ENCODE measurements around the gene SFRP4. TPM values are rescaled to one million over a fixed set of nuclear protein-coding genes. Genes with fewer than 3 reads are reported as not detected.
"Not testable (repeated sequence)": the region's sequence is repeated elsewhere in the genome, so short reads cannot be mapped to it uniquely, and the experiment has no call there.

The SFRP4 gene
- total and polyA plus RNA-seq, 7 donors, result 0.36 to 2.0 (median 0.41) TPM

GRCh38 chr7:37957221-37957970 is 40.8 kb upstream of the SFRP4 start:
- WGBS, 3 donors, result 62 to 78% (median 62%) methylated on average over 9 of the region's 9 CpGs
- no peaks in the 10 kb centered on the region for H3K9me3 ChIP-seq
- H3K4me3 ChIP-seq, result no peak overlapping the region
- no peak for TF ChIP-seq CTCF (IDR thresholded peaks at IDR 0.05)
- no peaks in the 10 kb centered on the region for H3K4me1 ChIP-seq
- no peaks in the 10 kb centered on the region for H3K36me3 ChIP-seq (ENCODE audit: insufficient read depth in 1 of 2, low read depth in 1 of 2)
- H3K27ac ChIP-seq, result no peak overlapping the region
- intact Hi-C loops (cut with DNase I), result no loop called here
- DNase-seq (no peak), ATAC-seq (no peak)
- H3K27me3 ChIP-seq (ENCODE audit: insufficient read depth in 3 of 3, low read length in 2 of 3), result no peaks in the 10 kb centered on the region

- no peak for ATAC-seq
- TF ChIP-seq CTCF (IDR thresholded peaks at IDR 0.05), result no peak
- DNase-seq, result no peak
- H3K36me3 ChIP-seq (ENCODE audit: insufficient read depth in 1 of 2, low read depth in 1 of 2), result no peaks in the 10 kb centered on the region
- intact Hi-C loops (cut with DNase I), result no loop called here
- no peak overlapping the region for H3K4me3 ChIP-seq
- no peak overlapping the region for H3K27ac ChIP-seq
- no peaks in the 10 kb centered on the region for H3K27me3 ChIP-seq (ENCODE audit: insufficient read depth in 3 of 3, low read length in 2 of 3)
- no peaks in the 10 kb centered on the region for H3K9me3 ChIP-seq
- H3K4me1 ChIP-seq, result no peaks in the 10 kb centered on the region
These were observed 40.2 kb upstream of the SFRP4 start for GRCh38 chr7:37956791-37957190.

GRCh38 chr7:37954217-37954616 is 37.6 kb upstream of the SFRP4 start:
- intact Hi-C loops (cut with DNase I); DNase-seq; H3K4me1 ChIP-seq; H3K9me3 ChIP-seq; H3K27me3 ChIP-seq (ENCODE audit: insufficient read depth in 3 of 3, low read length in 2 of 3); H3K4me3 ChIP-seq; ATAC-seq; H3K27ac ChIP-seq: not testable (repeated sequence)
- 92 to 100% (median 100%) methylated on average over 1 of the region's 1 CpG for WGBS, 3 donors
- peaks cover 0 to 15% of the 10 kb centered on the region in 2 donors for H3K36me3 ChIP-seq (ENCODE audit: insufficient read depth in 1 of 2, low read depth in 1 of 2)

GRCh38 chr7:37952240-37952639 is 35.6 kb upstream of the SFRP4 start:
- ATAC-seq, result no peak
- WGBS, 3 donors, result 75 to 91% (median 78%) methylated on average over 2 of the region's 2 CpGs
- Histone ChIP-seq H3K4me1 (peaks cover 3% of the 10 kb centered on the region), H3K4me3 (no peak overlapping the region), H3K9me3 (no peaks in the 10 kb centered on the region), H3K36me3 (ENCODE audit: insufficient read depth in 1 of 2, low read depth in 1 of 2) (peaks cover 0 to 15% of the 10 kb centered on the region in 2 donors), H3K27me3 (ENCODE audit: insufficient read depth in 3 of 3, low read length in 2 of 3) (no peaks in the 10 kb centered on the region), H3K27ac (no peak overlapping the region)
- TF ChIP-seq CTCF (IDR thresholded peaks at IDR 0.05), result no peak
- no peak for DNase-seq
- intact Hi-C loops (cut with DNase I), result no loop called here

- H3K27ac ChIP-seq, result no peak overlapping the region
- H3K4me3 ChIP-seq, result no peak overlapping the region
- intact Hi-C loops (cut with DNase I), result no loop called here
- no peak for TF ChIP-seq CTCF (IDR thresholded peaks at IDR 0.05)
- peaks cover 0 to 15% of the 10 kb centered on the region in 2 donors for H3K36me3 ChIP-seq (ENCODE audit: insufficient read depth in 1 of 2, low read depth in 1 of 2)
- peaks cover 26% of the 10 kb centered on the region for H3K4me1 ChIP-seq
- no peak for DNase-seq
- no peaks in the 10 kb centered on the region for H3K9me3 ChIP-seq
- no peaks in the 10 kb centered on the region for H3K27me3 ChIP-seq (ENCODE audit: insufficient read depth in 3 of 3, low read length in 2 of 3)
- no peak for ATAC-seq
- WGBS, 3 donors, result 85 to 89% (median 86%) methylated on average over 7 of the region's 7 CpGs
These were observed 31.3 kb upstream of the SFRP4 start for GRCh38 chr7:37947941-37948210.

Measured in psoas muscle (tissue), 8 donors.